Body of pancreas (tissue), 4 donors: ENCODE measurements around the gene HS6ST2. TPM values are rescaled to one million over a fixed set of nuclear protein-coding genes. Genes with fewer than 3 reads are reported as not detected.

Experiments used
- ATAC-seq: fragments of 150-250 bp; one replicate; pipeline ENCODE4 v1.9.1; 2016
- DNase-seq, 4 donors: peaks; one replicate each; pipeline ENCODE4 v3.0.0-alpha.2; 2019
- H3K27ac ChIP-seq, 4 donors: fragments of 200-600 bp; sonication (generic); 1 replicate in 3 of 4; 2 replicates in 1 of 4; pipeline versions ENCODE4 v1.5.1 to v1.6.1; 2016 to 2019; ENCODE audit warnings: mild to moderate bottlenecking in 1 of 4, mixed read lengths in 1 of 4, moderate library complexity in 1 of 4
- H3K27me3 ChIP-seq, 2 donors: fragments of 200-600 bp; sonication (generic); one replicate each; pipeline ENCODE4 v1.6.0; 2016; ENCODE audit warnings: mild to moderate bottlenecking in 1 of 2
- H3K36me3 ChIP-seq, 2 donors: fragments of 200-600 bp; sonication (generic); replicated peaks in 1 of 2; 2 replicates each; pipeline ENCODE4 v1.5.1; 2016; ENCODE audit warnings: low read depth in 2 of 2; ENCODE audit not compliant: insufficient read depth in 1 of 2
- H3K4me1 ChIP-seq: fragments of 200-600 bp; sonication (generic); one replicate; pipeline ENCODE4 v1.6.0; 2016
- H3K4me3 ChIP-seq, 2 donors: fragments of 200-600 bp; sonication (generic); 1 replicate in 1 of 2; 2 replicates in 1 of 2; pipeline ENCODE4 v1.5.1; 2016 to 2019
- H3K9me3 ChIP-seq, 3 donors: fragments of 200-600 bp; sonication (generic); 1 replicate in 2 of 3; 2 replicates in 1 of 3; pipeline ENCODE4 v1.5.1; 2016
- CTCF ChIP-seq, 7 experiments: fragments of 450-650 bp in 4 of 7; fragments of 200-600 bp in 3 of 7; sonication (generic) in 3 of 7; IDR thresholded peaks; one replicate each; pipeline ENCODE4 v1.5.1; 2016 to 2019; ENCODE audit warnings: antibody characterized with exemption in 7 of 7
- POLR2A ChIP-seq, 3 donors: fragments of 450-650 bp; IDR thresholded peaks; one replicate each; pipeline ENCODE4 v1.6.1; 2016; ENCODE audit warnings: antibody characterized with exemption in 3 of 3, mild to moderate bottlenecking in 2 of 3
- WGBS, 2 donors: methylation state at CpG; one replicate each; pipeline ENCODE4 v1.1.5; 2017; 5-methylcytosine and 5-hydroxymethylcytosine counted together
- intact Hi-C: fragments of 100-400 bp; cut with DNase I; formaldehyde crosslinking; loops from one replicate; pipeline ENCODE4 v1.15.1; 2023
- total RNA-seq, 2 donors: library from RNA; depleted of rRNA; stranded (reverse); fragments of >200 nt; gene quantifications; one replicate each; pipeline ENCODE4 v1.1.0, GENCODE V29; 2016

Gene HS6ST2
- total RNA-seq, 2 donors from 2014 or later: 2.6 to 5.3 TPM

GRCh38 chrX:132745593-132745992 is 212.8 kb downstream of the HS6ST2 start:
- Histone ChIP-seq H3K27me3 (no peaks in the 10 kb centered on the region), H3K4me1 (no peaks in the 10 kb centered on the region), H3K27ac (no peak overlapping the region), H3K4me3 (no peak overlapping the region), H3K9me3 (no peaks in the 10 kb centered on the region), H3K36me3 (no peaks in the 10 kb centered on the region)
- no peak for DNase-seq
- 87 to 94% methylated on average over 2 of the region's 2 CpGs for WGBS, 2 donors
- no peak for TF ChIP-seq CTCF (IDR thresholded peaks at IDR 0.05)
- TF ChIP-seq POLR2A (IDR thresholded peaks at IDR 0.05): no peak
- intact Hi-C loops: no loop called here
- no peak for ATAC-seq

- H3K4me1 ChIP-seq: no peaks in the 10 kb centered on the region
- 40% methylated on average over 1 of the region's 1 CpG; no CpG with 5 or more reads in 1 of the 2 donors for WGBS, 2 donors
- no peaks in the 10 kb centered on the region for H3K9me3 ChIP-seq
- intact Hi-C loops: no loop called here
- DNase-seq: no peak
- H3K27me3 ChIP-seq: no peaks in the 10 kb centered on the region
- no peaks in the 10 kb centered on the region for H3K36me3 ChIP-seq
- no peak overlapping the region for H3K4me3 ChIP-seq
- ATAC-seq: no peak
- H3K27ac ChIP-seq: no peak overlapping the region
- TF ChIP-seq POLR2A (IDR thresholded peaks at IDR 0.05) (no peak), CTCF (IDR thresholded peaks at IDR 0.05) (no peak)
Observed at GRCh38 chrX:132744470-132744869, 214.0 kb downstream of the HS6ST2 start.

- no peaks in the 10 kb centered on the region for H3K27me3 ChIP-seq
- H3K4me1 ChIP-seq: no peaks in the 10 kb centered on the region
- intact Hi-C loops: no loop called here
- TF ChIP-seq CTCF (IDR thresholded peaks at IDR 0.05): no peak
- no peak for TF ChIP-seq POLR2A (IDR thresholded peaks at IDR 0.05)
- 70 to 97% methylated on average over 3 of the region's 3 CpGs for WGBS, 2 donors
- H3K36me3 ChIP-seq: no peaks in the 10 kb centered on the region
- no peak overlapping the region for H3K4me3 ChIP-seq
- DNase-seq (no peak), ATAC-seq (no peak)
- H3K9me3 ChIP-seq: no peaks in the 10 kb centered on the region
- no peak overlapping the region for H3K27ac ChIP-seq
Observed at GRCh38 chrX:132743086-132743485, 215.3 kb downstream of the HS6ST2 start.

GRCh38 chrX:132742246-132742645 is 216.2 kb downstream of the HS6ST2 start:
- Histone ChIP-seq H3K9me3 (no peaks in the 10 kb centered on the region), H3K36me3 (no peaks in the 10 kb centered on the region), H3K27me3 (no peaks in the 10 kb centered on the region), H3K4me1 (no peaks in the 10 kb centered on the region), H3K27ac (no peak overlapping the region), H3K4me3 (no peak overlapping the region)
- no peak for ATAC-seq
- no peak for TF ChIP-seq CTCF (IDR thresholded peaks at IDR 0.05)
- no peak for TF ChIP-seq POLR2A (IDR thresholded peaks at IDR 0.05)
- WGBS, 2 donors: 0 to 12% methylated on average over 1 of the region's 1 CpG
- DNase-seq: no peak
- intact Hi-C loops: no loop called here

- TF ChIP-seq CTCF (IDR thresholded peaks at IDR 0.05) (no peak), POLR2A (IDR thresholded peaks at IDR 0.05) (no peak)
- no peak overlapping the region for H3K4me3 ChIP-seq
- 72 to 79% methylated on average over 2 of the region's 2 CpGs for WGBS, 2 donors
- H3K4me1 ChIP-seq: no peaks in the 10 kb centered on the region
- no peaks in the 10 kb centered on the region for H3K27me3 ChIP-seq
- intact Hi-C loops: no loop called here
- H3K9me3 ChIP-seq: no peaks in the 10 kb centered on the region
- ATAC-seq (no peak), DNase-seq (no peak)
- no peak overlapping the region for H3K27ac ChIP-seq
- H3K36me3 ChIP-seq: no peaks in the 10 kb centered on the region
Observed at GRCh38 chrX:132741689-132742088, 216.7 kb downstream of the HS6ST2 start.
